ENCODE measurements around the gene ROCK2. TPM values are rescaled to one million over a fixed set of nuclear protein-coding genes. Genes with fewer than 3 reads are reported as not detected.
"Not testable (repeated sequence)": the region's sequence is repeated elsewhere in the genome, so short reads cannot be mapped to it uniquely, and the experiment has no call there.

ROCK2 gene
- total RNA-seq, 3 donors from 2014 or later (not counting 1 experiment from before 2014, with no cell fraction given), result 19.9 to 28.2 (median 21.9) TPM

GRCh38 chr2:11329776-11330175 lies 14.7 kb downstream of the ROCK2 start:
- Histone ChIP-seq H3K9me3 (ENCODE audit: control insufficient read depth, insufficient read depth, low read length) (no peaks in the 10 kb centered on the region), H3K27ac (ENCODE audit: low read length) (no peak overlapping the region), H3K4me1 (ENCODE audit: control insufficient read depth, insufficient read depth, low read length) (no peaks in the 10 kb centered on the region), H3K27me3 (ENCODE audit: control insufficient read depth, insufficient read depth, low read length) (no peaks in the 10 kb centered on the region), H3K36me3 (ENCODE audit: control insufficient read depth, insufficient read depth, low read length) (no peaks in the 10 kb centered on the region), H3K4me3 (ENCODE audit: low read length) (no peak overlapping the region)
- Mint-ChIP-seq H3K36me3 (no peaks in the 10 kb centered on the region), H3K27ac (no peak overlapping the region), H3K27me3 (ENCODE audit: low read depth in 2 of 2) (no peaks in the 10 kb centered on the region), H3K4me1 (peaks cover 26 to 31% of the 10 kb centered on the region in 2 donors), H3K9me3 (no peaks in the 10 kb centered on the region), H3K4me3 (no peak overlapping the region)
- TF ChIP-seq, protein P1, sequence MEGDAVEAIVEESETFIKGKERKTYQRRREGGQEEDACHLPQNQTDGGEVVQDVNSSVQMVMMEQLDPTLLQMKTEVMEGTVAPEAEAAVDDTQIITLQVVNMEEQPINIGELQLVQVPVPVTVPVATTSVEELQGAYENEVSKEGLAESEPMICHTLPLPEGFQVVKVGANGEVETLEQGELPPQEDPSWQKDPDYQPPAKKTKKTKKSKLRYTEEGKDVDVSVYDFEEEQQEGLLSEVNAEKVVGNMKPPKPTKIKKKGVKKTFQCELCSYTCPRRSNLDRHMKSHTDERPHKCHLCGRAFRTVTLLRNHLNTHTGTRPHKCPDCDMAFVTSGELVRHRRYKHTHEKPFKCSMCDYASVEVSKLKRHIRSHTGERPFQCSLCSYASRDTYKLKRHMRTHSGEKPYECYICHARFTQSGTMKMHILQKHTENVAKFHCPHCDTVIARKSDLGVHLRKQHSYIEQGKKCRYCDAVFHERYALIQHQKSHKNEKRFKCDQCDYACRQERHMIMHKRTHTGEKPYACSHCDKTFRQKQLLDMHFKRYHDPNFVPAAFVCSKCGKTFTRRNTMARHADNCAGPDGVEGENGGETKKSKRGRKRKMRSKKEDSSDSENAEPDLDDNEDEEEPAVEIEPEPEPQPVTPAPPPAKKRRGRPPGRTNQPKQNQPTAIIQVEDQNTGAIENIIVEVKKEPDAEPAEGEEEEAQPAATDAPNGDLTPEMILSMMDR (IDR thresholded peaks at IDR 0.05), result no peak
- 60% methylated on average over 1 of the region's 1 CpG for WGBS (ENCODE audit: insufficient coverage)
- ATAC-seq (no peak), DNase-seq (no peak)
- intact Hi-C loops (cut with micrococcal nuclease), result no loop called here

DNA sequence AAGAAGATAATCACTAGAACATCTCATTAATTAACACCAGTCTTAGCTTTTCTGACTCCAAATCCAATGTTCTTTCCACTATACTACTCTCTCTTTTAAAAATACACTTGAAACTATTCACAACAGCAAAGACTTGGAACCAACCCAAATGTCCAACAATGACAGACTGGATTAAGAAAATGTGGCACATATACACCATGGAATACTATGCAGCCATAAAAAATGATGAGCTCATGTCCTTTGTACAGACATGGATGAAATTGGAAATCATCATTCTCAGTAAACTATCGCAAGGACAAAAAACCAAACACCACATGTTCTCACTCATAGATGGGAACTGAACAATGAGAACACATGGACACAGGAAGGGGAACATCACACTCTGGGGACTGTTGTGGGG lies 15.9 kb downstream of the ROCK2 start:
- H3K4me3 ChIP-seq (ENCODE audit: low read length); H3K9me3 ChIP-seq (ENCODE audit: control insufficient read depth, insufficient read depth, low read length); H3K27me3 ChIP-seq (ENCODE audit: control insufficient read depth, insufficient read depth, low read length); H3K27ac ChIP-seq (ENCODE audit: low read length); ATAC-seq; H3K4me3 Mint-ChIP-seq; H3K36me3 Mint-ChIP-seq; DNase-seq; H3K27me3 Mint-ChIP-seq (ENCODE audit: low read depth in 2 of 2); H3K4me1 ChIP-seq (ENCODE audit: control insufficient read depth, insufficient read depth, low read length); H3K9me3 Mint-ChIP-seq; intact Hi-C loops (cut with micrococcal nuclease); H3K36me3 ChIP-seq (ENCODE audit: control insufficient read depth, insufficient read depth, low read length); H3K27ac Mint-ChIP-seq: not testable (repeated sequence)
- WGBS (ENCODE audit: insufficient coverage), result no CpG with 5 or more reads among the region's 1 CpG
- H3K4me1 Mint-ChIP-seq, result peaks cover 28 to 37% of the 10 kb centered on the region in 2 donors

GRCh38 chr2:11327871-11328270 lies 16.6 kb downstream of the ROCK2 start:
- H3K27ac Mint-ChIP-seq, result no peak overlapping the region
- no peak overlapping the region for H3K4me3 Mint-ChIP-seq
- no peaks in the 10 kb centered on the region for H3K9me3 Mint-ChIP-seq
- TF ChIP-seq, protein P1 (IDR thresholded peaks at IDR 0.05), result no peak
- H3K27me3 Mint-ChIP-seq (ENCODE audit: low read depth in 2 of 2), result no peaks in the 10 kb centered on the region
- no peaks in the 10 kb centered on the region for H3K27me3 ChIP-seq (ENCODE audit: control insufficient read depth, insufficient read depth, low read length)
- DNase-seq (no peak), ATAC-seq (no peak)
- no peaks in the 10 kb centered on the region for H3K9me3 ChIP-seq (ENCODE audit: control insufficient read depth, insufficient read depth, low read length)
- 60% methylated on average over 1 of the region's 2 CpGs for WGBS (ENCODE audit: insufficient coverage)
- no peaks in the 10 kb centered on the region for H3K36me3 Mint-ChIP-seq
- H3K4me1 Mint-ChIP-seq, result peaks cover 27 to 31% of the 10 kb centered on the region in 2 donors
- no peak overlapping the region for H3K27ac ChIP-seq (ENCODE audit: low read length)
- H3K4me1 ChIP-seq (ENCODE audit: control insufficient read depth, insufficient read depth, low read length), result no peaks in the 10 kb centered on the region
- H3K36me3 ChIP-seq (ENCODE audit: control insufficient read depth, insufficient read depth, low read length), result no peaks in the 10 kb centered on the region
- intact Hi-C loops (cut with micrococcal nuclease), result no loop called here
- H3K4me3 ChIP-seq (ENCODE audit: low read length), result no peak overlapping the region

- no peak overlapping the region for H3K27ac ChIP-seq (ENCODE audit: low read length)
These were observed 17.7 kb downstream of the ROCK2 start for GRCh38 chr2:11326677-11327211.

More at GRCh38 chr2:11326677-11327211, 17.7 kb downstream of the ROCK2 start:
- Mint-ChIP-seq H3K36me3 (no peaks in the 10 kb centered on the region), H3K27me3 (ENCODE audit: low read depth in 2 of 2) (no peaks in the 10 kb centered on the region), H3K4me3 (no peak overlapping the region), H3K27ac (no peak overlapping the region), H3K9me3 (no peaks in the 10 kb centered on the region), H3K4me1 (peaks cover 19 to 31% of the 10 kb centered on the region in 2 donors)
- H3K36me3 ChIP-seq (ENCODE audit: control insufficient read depth, insufficient read depth, low read length), result no peaks in the 10 kb centered on the region
- DNase-seq, result no peak
- intact Hi-C loops (cut with micrococcal nuclease), result no loop called here
- H3K27me3 ChIP-seq (ENCODE audit: control insufficient read depth, insufficient read depth, low read length), result no peaks in the 10 kb centered on the region
- no peak overlapping the region for H3K4me3 ChIP-seq (ENCODE audit: low read length)
- H3K4me1 ChIP-seq (ENCODE audit: control insufficient read depth, insufficient read depth, low read length), result no peaks in the 10 kb centered on the region
- ATAC-seq, result no peak
- TF ChIP-seq, protein P1 (IDR thresholded peaks at IDR 0.05), result no peak
- WGBS (ENCODE audit: insufficient coverage), result 46% methylated on average over 4 of the region's 4 CpGs
- no peaks in the 10 kb centered on the region for H3K9me3 ChIP-seq (ENCODE audit: control insufficient read depth, insufficient read depth, low read length)
